Colonic mucosa (tissue), 4 donors: ENCODE measurements around the gene ITGB7. TPM values are rescaled to one million over a fixed set of nuclear protein-coding genes. Genes with fewer than 3 reads are reported as not detected.

Experiments used
- DNase-seq: peaks from one replicate; pipeline ENCODE4 v3.0.0-alpha.2; 2020
- H3K27ac ChIP-seq: fragments of 200-600 bp; one replicate; pipeline ENCODE4 v1.8.0; 2021
- H3K27me3 ChIP-seq: fragments of 200-600 bp; one replicate; pipeline ENCODE4 v1.8.0; 2021
- H3K36me3 ChIP-seq: fragments of 200-600 bp; one replicate; pipeline ENCODE4 v1.8.0; 2021
- H3K4me1 ChIP-seq: fragments of 200-600 bp; one replicate; pipeline ENCODE4 v1.8.0; 2021; ENCODE audit warnings: mild to moderate bottlenecking
- H3K4me3 ChIP-seq: fragments of 200-600 bp; one replicate; pipeline ENCODE4 v1.8.0; 2021
- H3K9ac ChIP-seq, 2 donors: one replicate each; pipeline ENCODE4 v1.7.0; 2013; ENCODE audit warnings: control low read depth in 2 of 2, low read depth in 2 of 2, low read length in 2 of 2
- H3K9me3 ChIP-seq: fragments of 200-600 bp; one replicate; pipeline ENCODE4 v1.8.0; 2021
- intact Hi-C: fragments of 100-400 bp; cut with DNase I; formaldehyde crosslinking; loops from one replicate; pipeline ENCODE4 v1.14.1; 2022
- total RNA-seq, 2 donors: library from RNA; stranded (reverse); fragmentation: NEBNext Ultra II Directional in 1 of 2; extraction: Animal tissue kit (Norgen Biotek cat#: 25700) in 1 of 2; gene quantifications; one replicate each; pipeline ENCODE4 v1.2.1, GENCODE V29; 2021
- TF ChIP-seq, protein P1 (sequence below): fragments of 200-600 bp; IDR thresholded peaks from one replicate; pipeline ENCODE4 v1.8.0; 2022; ENCODE audit warnings: antibody characterized with exemption, mild to moderate bottlenecking
- donor health status: healthy.
- donor health status: DM: no; HTN: no; CAD: no.
- donor health status: DM: no; HTN: no; CAD: no.

ITGB7 gene
- total RNA-seq, 2 donors from 2014 or later: 5.3 to 8.8 TPM

DNA sequence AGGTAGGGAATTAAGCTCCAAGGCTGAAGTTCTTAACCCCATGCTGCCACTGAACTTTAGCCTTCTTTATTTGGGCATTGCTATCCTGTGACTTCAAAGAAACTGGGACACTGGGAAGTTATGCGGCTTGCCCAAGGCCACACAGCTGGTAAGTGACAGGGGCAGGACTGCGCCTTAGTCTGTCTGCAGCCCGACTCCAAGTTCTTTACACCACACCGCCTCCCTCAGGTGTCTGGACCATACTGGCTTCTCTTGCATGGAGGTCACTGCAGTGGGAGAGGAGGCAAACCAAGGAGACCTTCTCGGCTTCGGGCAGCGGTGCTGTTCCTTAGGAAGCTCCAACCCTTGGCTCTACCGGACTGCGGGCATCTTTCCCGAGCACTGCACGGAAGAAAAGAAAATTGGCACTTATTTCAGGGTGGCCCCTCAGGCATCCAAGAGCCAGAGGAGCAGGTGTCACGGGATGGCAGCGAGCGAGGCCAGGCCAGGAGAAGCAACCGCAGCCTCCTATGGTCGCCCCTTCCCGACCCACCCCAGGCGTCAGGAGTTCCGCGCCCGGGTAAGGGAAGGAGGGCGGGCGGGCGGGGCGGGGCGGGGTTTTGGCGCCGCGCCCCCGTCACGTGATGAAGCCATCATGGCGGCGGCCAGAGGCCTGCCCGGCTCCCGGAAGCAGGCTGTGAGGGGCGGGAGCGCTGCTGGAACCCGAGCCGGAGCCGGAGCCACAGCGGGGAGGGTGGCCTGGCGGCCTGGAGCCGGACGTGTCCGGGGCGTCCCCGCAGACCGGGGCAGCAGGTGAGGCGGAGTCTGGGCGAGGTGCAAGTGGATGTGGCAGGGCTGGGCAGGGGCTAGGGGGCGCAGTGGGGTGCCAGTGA lies 44.7 kb upstream of the ITGB7 start:
- H3K9ac ChIP-seq: peak overlapping the region; percentile 85 to 98
- no peaks in the 10 kb centered on the region for H3K9me3 ChIP-seq
- intact Hi-C loops: loop anchor here (2.0 kb wide), 1 partner anchor 31 kb away; no protein-coding TSS in a partner anchor
- H3K27ac ChIP-seq: peak overlapping the region; percentile 89
- peaks cover 4% of the 10 kb centered on the region for H3K4me1 ChIP-seq
- DNase-seq: peak; percentile 79
- TF ChIP-seq, protein P1, sequence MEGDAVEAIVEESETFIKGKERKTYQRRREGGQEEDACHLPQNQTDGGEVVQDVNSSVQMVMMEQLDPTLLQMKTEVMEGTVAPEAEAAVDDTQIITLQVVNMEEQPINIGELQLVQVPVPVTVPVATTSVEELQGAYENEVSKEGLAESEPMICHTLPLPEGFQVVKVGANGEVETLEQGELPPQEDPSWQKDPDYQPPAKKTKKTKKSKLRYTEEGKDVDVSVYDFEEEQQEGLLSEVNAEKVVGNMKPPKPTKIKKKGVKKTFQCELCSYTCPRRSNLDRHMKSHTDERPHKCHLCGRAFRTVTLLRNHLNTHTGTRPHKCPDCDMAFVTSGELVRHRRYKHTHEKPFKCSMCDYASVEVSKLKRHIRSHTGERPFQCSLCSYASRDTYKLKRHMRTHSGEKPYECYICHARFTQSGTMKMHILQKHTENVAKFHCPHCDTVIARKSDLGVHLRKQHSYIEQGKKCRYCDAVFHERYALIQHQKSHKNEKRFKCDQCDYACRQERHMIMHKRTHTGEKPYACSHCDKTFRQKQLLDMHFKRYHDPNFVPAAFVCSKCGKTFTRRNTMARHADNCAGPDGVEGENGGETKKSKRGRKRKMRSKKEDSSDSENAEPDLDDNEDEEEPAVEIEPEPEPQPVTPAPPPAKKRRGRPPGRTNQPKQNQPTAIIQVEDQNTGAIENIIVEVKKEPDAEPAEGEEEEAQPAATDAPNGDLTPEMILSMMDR: no peak
- no peaks in the 10 kb centered on the region for H3K27me3 ChIP-seq
- H3K4me3 ChIP-seq: peak overlapping the region; percentile 83
- H3K36me3 ChIP-seq: no peaks in the 10 kb centered on the region

DNA sequence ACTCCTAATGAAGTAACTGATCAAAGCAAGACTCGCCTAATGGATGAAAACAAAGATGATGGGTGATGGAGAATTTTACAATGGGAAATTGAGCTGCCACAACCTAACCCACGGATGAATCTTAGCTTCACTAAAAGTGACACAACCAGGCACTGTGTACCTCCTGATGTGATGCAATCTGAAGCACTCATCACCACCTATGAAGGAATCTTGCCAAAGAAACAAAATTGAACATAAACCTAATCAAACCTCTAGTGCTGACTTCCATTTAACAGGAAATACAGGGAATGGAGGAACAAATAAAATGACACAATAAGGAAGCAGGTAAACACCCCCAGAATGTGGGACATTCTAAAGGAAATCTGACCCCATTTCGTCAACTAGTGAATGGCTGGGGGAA lies 38.2 kb upstream of the ITGB7 start:
- Histone ChIP-seq H3K36me3 (no peaks in the 10 kb centered on the region), H3K4me3 (no peak overlapping the region), H3K4me1 (no peaks in the 10 kb centered on the region), H3K9me3 (no peaks in the 10 kb centered on the region), H3K27me3 (no peaks in the 10 kb centered on the region), H3K27ac (no peak overlapping the region), H3K9ac (no peak overlapping the region)
- DNase-seq: no peak
- intact Hi-C loops: no loop called here
- TF ChIP-seq, protein P1: no peak

GRCh38 chr12:53244337-53244736 lies 37.3 kb upstream of the ITGB7 start:
- Histone ChIP-seq H3K27me3 (no peaks in the 10 kb centered on the region), H3K9me3 (no peaks in the 10 kb centered on the region), H3K4me1 (no peaks in the 10 kb centered on the region), H3K9ac (no peak overlapping the region), H3K27ac (no peak overlapping the region), H3K36me3 (no peaks in the 10 kb centered on the region), H3K4me3 (no peak overlapping the region)
- no peak for DNase-seq
- intact Hi-C loops: no loop called here
- TF ChIP-seq, protein P1: no peak

DNA sequence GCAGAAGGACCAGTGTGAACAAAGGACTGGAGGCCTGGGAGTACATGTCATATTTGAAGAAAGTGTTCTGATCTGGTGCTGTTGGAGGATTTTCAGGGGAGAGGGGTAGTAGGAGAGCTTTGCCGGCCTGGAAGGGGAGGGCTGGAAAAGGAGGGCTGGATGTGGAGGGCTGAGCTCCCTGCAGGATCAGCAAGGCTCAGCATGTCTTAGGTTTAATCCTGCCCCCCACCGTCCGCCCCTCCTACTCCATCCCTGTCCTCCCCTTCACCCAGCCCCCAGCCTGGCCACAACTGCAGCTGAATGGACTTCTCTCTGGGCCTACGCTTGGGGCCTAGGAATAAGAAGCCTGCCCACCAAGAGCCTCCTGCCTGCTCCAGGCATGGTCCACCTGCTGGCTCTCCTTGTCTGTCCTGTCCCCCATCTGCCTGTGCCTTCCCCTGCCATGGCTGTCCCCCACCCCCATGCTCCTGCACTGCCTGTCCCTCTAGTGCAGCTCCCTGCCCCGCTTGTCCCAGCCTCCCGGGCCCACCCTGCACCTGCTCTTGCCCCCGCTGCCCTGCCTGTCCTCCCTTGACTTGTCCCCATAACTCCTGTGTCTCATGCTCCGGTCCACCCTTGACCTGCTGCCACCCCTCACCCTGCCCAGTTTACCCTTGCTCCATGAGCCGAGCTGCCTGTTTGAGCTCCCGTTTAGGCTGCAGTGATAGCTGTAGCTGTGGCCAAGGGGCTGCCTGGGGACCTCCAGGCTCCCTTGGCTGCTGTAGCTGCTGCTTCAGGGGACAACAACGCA lies 34.8 kb upstream of the ITGB7 start:
- intact Hi-C loops: no loop called here
- DNase-seq: no peak
- H3K27me3 ChIP-seq: no peaks in the 10 kb centered on the region

GRCh38 chr12:53239643-53240258 lies 32.7 kb upstream of the ITGB7 start:
- H3K27me3 ChIP-seq: no peaks in the 10 kb centered on the region
- H3K27ac ChIP-seq: no peak overlapping the region
- no peak overlapping the region for H3K4me3 ChIP-seq
- H3K9me3 ChIP-seq: no peaks in the 10 kb centered on the region
- no peak for DNase-seq
- intact Hi-C loops: no loop called here
- H3K9ac ChIP-seq: no peak overlapping the region
- no peaks in the 10 kb centered on the region for H3K36me3 ChIP-seq
- TF ChIP-seq, protein P1: no peak
- H3K4me1 ChIP-seq: no peaks in the 10 kb centered on the region

More for the DNA sequence above, 34.8 kb upstream of the ITGB7 start:
- H3K4me1 ChIP-seq: no peaks in the 10 kb centered on the region
- H3K9me3 ChIP-seq: no peaks in the 10 kb centered on the region
- no peaks in the 10 kb centered on the region for H3K36me3 ChIP-seq
- H3K27ac ChIP-seq: no peak overlapping the region
- H3K4me3 ChIP-seq: no peak overlapping the region
- H3K9ac ChIP-seq: no peak overlapping the region
- TF ChIP-seq, protein P1: no peak
